HPDE6-E6E7 (cell line): ENCODE results near the gene TKTL1.

ENCODE experiments used
- DNase-seq: peaks from one replicate; pipeline ENCODE4 v3.0.0; 2011; ENCODE audit warnings: missing footprints; ENCODE audit errors: extremely low spot score

The TKTL1 gene

GRCh38 chrX:154362085-154362742 is 66.6 kb downstream of the TKTL1 start:
- DNase-seq, result no peak

DNA sequence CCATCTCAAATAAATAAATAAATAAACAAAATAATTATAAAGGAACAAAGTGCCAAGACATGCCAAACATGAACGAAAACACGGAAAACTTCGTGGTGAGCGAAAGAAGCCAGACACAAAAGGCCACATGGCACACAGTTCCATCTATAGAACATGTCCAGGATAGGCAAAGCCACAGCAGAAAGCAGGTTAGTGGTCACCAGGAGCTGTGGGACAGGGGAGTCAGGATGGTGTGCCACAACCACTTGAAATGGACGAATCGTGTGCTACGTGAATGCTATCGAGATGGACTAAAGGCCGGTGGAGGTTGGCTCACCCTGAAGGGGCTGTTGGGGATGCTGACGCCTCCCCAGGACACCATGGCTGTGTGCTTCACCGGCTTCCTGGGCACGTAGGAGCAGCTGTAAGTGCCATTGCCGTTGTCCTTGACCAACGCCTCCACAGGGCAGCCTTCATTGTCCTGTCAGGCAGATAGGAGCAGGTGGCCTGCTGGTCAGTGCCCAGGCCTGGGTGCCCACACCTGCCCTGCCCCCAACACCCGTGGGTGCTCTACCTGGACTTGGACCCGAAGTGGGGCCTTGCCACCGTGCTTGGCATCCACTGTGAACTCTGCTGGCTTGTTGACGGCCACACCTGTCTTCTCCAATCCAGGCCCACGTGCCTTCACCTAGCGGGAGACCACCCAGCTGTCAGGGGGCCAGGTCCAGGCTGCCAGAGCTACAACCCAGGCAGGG is 68.3 kb downstream of the TKTL1 start:
- DNase-seq, result no peak

DNA sequence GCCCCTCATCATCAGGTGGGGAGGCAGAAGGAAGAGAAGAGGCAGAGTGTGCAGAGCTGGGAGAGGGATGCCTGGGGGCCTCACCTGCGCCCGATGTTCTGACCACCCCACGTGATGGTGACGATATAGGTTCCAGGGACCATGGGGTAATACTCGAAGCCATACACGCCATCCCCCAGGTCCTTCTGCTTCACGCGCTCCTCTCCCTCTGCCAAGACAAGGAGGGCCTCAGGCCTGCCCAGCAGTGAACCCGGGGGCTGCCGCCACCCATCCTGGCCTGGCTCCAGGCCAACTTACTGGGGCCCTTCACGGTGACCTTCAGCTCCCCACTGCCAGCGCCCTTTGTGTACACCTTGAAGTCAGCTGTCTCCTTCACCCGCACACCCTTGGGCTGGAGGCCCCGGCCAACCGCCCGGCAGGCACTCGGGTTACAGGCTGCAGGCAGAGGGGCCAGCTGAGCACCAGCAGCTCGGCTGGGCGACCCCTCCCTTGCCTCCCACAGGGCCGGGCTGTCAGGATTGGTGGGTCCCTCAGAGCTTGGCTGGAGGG is 69.5 kb downstream of the TKTL1 start:
- no peak for DNase-seq

- DNase-seq, result no peak
Observed at GRCh38 chrX:154365997-154366665, 70.5 kb downstream of the TKTL1 start.

- no peak for DNase-seq
Observed at GRCh38 chrX:154366666-154367055, 71.1 kb downstream of the TKTL1 start.

DNA sequence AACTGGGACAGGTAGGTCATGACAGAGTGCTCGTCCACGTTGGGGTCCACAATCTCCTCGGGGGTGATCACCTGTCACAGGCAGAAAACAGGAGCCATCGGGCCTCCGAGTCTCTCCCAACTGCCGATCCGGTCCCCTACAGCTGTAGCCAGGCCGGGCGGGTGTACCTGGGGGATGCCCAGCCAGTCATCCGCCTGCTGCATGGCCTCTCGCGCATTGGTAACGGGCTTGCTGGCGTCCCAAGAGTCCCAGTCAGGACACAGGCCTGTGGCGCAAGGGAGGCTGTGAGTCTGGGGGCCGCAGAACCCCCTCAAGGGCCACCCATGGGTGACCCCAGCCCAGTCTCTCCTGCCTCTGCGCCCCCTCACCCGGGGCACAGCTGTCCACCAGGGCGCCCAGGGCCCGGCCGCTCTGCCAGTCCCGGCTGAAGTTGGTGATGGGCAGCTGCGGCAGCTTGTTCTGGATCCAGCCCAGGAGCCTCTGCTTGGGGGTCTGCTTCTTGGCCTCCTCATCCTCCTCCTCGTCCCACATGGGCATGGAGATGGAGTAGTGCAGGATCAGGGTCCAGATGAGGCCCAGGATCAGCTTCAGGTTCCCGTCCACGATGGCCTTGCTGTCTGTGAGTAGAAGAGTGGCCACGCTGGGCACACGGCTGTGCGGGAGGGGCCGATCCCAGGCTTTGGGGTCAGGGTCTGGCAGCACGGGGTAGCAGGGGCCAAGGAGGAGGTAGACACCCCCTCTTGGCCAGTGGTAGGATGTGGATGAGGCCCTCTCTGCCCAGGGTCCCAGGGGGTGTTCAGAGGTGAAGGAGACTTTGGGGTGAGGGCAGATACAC is 72.1 kb downstream of the TKTL1 start:
- no peak for DNase-seq

DNA sequence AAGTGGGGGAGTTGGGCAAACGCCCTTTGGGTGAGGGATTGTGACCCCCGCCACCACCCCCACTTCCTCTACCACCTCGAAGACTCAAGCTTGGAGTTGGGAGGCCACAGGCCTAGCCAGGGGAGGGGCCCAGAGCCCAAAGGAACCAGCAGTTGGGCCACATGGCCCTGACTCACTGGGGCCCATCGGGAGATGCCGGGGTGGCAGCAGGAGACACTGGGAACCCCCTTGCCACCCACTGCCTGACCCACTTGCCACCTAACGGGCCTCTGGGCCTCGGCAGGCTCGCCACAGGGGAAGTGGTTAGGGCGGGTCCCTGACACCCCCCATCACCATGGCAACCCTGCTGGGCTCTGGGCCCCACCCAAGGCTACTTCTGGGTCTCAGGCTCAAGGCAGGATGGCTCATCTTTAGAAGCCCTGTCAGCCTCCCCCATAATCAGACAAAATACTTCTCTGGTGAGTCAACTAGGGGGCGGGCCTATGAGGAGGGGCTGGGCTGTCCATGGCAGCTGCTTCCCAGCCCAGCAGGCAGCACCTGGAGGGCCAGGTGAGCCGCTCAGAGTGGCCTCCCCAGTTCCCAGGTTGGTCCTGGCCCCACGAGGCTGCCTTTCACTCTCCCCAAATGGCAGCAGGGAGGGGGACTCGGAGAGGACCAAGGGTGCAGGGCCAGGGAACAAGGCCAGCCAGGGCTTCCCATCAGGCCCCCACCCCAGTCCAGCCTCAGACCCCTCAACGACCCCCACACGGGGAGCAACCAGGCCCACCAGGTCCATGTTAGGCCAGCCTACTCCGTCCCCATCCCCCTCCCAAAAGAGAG is 73.2 kb downstream of the TKTL1 start:
- DNase-seq, result peak; percentile 87

GRCh38 chrX:154369449-154370299 is 74.1 kb downstream of the TKTL1 start:
- DNase-seq, result peak; percentile 80

DNA sequence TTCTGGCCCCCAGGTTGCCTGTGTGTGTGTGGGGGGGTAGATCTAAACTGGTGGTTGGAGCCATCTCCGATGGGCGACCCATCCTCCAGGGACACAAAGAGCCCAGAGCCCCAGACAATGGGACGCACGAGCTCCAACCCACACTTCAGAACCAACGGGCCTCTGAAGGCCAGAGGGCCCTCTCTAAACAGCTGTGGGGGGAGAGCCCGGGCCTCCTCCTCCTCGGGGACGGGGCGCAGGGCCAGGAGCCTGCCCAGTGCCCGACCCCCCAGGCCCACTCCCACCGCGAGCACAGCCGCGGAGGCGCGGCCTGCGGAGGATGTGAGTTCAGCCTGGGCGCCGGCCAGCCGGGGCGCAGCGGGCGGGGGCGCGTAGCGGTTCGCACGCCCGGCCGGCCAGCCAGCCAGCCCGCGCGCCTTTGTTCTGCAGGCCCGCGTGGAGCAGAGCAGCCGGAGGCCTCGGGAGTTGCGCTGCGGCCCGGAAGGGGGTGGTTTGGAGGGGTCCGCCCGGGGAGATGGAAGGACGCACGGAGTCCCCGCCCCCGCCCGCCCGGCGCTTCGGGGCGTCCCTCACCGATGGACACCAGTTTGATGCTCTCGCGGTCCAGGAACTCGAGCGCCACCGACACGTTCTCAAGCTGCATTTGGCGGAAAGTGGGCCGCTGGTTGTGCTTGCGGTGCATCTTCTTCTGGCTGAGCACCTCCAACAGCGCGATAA is 74.9 kb downstream of the TKTL1 start:
- DNase-seq, result no peak

DNA sequence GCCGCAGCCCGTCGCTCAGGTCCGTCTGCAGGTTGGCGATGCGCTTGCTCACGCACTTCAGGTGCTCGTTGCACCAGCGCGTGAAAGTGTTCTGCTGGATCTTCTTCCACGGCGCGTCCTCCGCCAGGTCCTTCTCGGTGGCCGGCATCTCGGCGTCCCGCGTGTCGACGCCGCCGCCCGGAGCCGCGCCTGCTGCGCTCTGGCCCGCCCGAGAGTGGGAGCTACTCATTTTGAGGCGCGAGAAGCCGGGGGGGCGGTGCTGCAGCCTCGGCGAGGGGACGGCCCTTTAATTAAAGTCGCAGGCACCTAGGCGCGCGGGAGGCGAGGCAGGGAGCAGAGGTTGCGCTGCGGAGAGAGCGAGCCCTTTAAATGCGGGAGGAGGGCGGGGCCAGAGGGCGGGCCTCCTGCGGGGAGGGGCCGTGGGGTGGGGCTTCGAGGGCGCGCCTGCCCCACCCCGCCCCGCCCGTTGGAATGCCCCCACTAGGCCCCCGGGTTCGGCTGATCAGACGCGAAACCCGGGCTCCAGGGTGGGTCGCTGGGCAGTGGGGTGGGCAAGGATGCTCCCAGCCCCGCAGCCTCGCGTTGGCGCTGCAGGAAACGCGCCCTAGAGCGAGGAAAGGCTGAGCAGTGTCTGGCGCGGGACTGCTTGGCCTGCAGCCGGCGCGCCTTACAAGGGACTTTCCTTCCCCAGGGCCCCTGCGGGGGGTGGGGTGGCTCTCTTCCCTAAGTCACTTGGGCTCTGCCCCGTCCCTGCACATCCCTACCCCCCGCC is 75.6 kb downstream of the TKTL1 start:
- no peak for DNase-seq

DNA sequence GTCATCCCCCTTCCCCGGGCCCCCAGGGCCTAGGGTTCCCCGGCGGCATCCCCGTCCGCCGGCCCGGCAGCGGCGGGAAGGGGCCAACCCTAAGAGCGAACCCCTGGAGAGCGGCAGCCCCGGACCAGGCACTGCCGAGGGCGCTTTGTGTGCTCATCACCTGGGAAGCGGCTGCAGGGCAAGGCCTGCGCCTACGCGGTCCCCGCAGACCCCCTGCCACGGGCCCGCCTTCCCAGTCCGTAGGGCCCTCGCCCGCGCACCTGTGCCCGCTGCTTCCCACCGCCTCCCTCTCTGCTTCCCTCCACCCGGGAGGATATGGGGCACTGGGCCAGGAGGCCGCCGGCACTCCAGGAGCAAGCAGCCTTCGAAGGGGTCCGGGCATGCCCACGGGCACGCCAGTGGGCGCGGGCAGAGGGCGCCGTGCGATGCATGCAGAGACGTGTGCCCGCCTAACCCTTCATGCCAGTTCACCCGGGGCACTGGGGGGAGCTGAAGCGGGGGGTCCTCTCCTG is 76.2 kb downstream of the TKTL1 start:
- no peak for DNase-seq

DNA sequence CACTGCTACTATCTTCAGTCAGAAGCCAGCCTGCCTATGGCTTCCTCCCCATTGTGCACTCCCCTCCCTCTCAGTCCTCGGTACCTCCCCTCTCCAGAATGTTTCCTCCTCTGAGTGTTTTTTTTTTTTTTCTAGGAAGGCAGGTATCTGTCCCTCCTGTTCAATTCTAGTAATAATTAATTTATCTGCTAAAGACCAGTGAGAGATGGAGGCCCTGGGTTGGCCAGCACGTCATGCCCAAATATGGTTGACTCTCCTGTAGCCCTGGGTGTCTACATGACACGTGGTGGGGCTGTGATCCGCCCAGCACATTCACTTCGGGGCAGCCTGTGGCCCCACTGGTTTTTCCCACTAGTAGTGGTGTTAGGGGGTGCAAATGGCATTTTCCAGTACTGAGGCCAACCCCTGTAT is 77.0 kb downstream of the TKTL1 start:
- DNase-seq, result no peak

DNA sequence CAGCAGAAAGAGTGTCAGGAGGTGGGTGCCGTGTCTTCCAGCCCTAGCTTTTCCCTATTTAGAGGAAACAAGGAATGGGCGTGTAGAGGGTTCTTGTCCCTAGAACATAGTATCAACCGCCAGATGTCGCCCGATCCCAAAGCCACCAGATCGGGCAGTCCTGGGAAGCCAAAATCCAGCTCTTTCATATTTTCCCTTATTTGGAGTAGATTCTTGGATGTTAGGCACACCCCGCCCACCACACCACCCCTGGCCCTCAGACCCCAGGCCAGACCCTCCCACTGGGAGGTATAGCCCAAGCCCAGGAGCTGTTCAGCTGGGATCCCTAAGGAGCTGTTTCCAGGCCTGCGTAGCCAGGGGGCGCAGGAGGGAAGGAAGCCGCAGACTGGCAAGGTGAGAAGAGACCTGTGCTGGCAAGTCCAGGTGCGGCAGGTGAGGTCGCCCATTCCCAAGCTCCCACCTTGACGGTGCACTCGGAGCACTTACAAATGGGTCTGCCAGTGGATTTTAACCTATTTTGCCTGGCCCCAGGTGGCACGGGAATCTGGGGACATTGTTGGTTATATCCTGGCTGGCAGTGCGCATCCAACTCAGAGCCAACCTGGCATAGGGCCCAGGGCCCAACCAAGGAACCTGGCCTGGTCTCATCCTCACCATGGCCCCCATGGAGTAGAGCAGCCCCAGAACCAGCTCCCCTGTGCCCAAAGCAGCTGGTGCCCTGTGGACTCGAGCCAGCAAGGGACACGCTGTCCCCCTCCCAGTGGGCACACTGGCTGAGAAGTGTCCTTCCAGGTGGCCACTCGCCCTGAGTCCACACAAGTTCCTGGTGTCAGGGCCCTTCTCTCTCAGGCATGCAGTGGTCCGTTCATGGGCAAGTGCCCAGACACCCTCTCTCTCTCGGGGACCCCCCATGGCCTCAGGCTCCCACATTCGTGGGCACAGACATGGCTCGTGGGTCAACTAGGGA is 78.0 kb downstream of the TKTL1 start:
- peak; percentile 81 for DNase-seq

DNA sequence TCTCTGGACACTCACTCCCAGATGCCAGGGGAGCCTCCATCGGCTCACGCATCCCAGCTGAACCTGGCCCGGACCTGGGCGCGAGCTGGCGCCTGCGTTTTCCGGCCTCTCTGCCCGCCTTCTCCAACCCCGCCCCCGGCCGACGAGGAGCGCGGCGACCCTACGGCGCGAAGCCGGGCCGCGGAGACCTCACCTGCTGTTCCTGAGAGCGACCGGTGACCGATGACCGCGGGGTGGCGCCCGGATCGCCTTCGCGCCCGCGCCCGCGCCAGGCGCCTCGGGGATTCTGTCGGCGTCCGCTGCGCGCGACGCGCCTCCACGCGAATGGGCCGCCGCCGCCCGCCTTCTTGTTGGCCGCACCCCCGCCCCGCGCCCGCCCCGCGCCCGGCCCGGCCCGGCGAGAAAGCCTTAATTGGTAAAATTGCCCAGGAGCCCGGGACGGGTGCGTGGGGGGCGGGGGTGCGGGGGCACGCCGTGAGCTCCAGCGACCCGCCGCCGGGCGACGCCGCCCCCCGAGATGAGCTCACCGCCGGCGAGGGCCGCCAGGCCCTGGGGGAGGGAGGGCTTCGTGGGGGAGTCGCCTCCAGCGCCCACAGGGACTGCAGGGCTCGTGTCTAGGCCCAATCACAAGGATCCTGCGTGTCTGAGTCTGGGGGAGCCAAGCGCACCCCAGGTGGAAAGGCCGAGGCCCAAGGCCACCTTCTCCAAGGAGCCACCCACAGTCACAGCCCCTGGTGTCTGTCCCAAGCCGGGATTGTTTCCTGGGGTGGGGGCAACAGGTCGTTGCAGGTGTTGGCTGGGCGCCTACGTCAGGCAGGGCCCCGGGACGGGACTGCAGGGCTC is 78.9 kb downstream of the TKTL1 start, which contains the start of gene FLNA:
Gene FLNA, minus strand, starts transcription at position 322 of the 843 bp plus-strand sequence. CDS start 3,389 bp downstream, outside the sequence.
- no peak for DNase-seq

DNA sequence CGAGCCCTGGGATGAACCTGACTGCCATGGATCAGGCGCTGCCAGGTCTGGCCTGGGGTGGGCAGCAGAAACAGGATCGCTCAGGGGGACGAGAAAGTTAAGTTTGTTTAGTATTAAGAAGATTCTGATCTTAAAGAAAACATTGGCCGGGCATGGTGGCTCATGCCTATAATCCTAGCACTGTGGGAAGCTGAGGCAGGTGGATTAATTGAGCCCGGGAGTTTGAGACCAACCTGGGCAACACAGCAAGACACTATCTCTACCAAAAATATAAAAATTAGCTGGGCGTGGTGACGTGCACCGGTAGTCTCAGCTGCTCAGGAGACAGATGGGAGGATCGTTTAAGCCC is 79.5 kb downstream of the TKTL1 start:
- no peak for DNase-seq

DNA sequence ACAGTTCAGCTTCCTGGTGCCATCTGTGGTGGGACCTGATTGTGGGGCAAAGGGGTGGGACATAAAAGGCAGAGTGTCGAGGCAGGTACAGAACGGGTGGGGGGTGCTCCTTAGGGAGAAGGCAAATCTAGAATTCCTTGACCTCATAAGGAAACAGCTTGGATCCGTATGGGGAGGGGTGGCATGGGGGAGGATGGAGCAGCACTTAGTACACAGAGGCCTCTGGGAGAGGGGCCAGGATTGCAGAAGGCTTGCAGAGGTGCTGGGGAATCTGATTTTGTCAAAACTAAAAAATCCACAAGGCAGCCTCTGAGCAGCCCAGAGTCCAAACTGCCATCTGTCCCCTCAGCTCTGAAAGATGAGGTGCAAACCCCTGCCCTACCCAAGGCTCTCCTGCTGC is 81.2 kb downstream of the TKTL1 start:
- DNase-seq, result no peak
